Suppressor macrophage treated with lipopolysaccharide for 1 hour (primary cell): ENCODE data around the gene TRAF3.

Source experiments
- DNase-seq, 3 donors: peaks; one replicate each; pipeline ENCODE4 v3.0.0-alpha.2; 2020 to 2022

The TRAF3 gene

GRCh38 chr14:102910442-102910841 is 133.2 kb downstream of the TRAF3 start:
- no peak for DNase-seq

GRCh38 chr14:102911541-102911951 is 134.3 kb downstream of the TRAF3 start:
- no peak for DNase-seq

- no peak for DNase-seq
Observed at GRCh38 chr14:102911991-102912761, 134.9 kb downstream of the TRAF3 start.

GRCh38 chr14:102913341-102914211 is 136.3 kb downstream of the TRAF3 start:
- DNase-seq: no peak

GRCh38 chr14:102914474-102915291 is 137.4 kb downstream of the TRAF3 start:
- DNase-seq: no peak

GRCh38 chr14:102915292-102916110 is 138.3 kb downstream of the TRAF3 start:
- no peak for DNase-seq

- DNase-seq: no peak
Observed at GRCh38 chr14:102916347-102917055, 139.3 kb downstream of the TRAF3 start.

- no peak for DNase-seq
Observed at GRCh38 chr14:102917056-102917385, 139.8 kb downstream of the TRAF3 start.

- DNase-seq: peak; percentile 38 to 64 (median 43)
Observed at GRCh38 chr14:102917469-102918211, 140.4 kb downstream of the TRAF3 start.

- DNase-seq: no peak
Observed at GRCh38 chr14:102918438-102918837, 141.2 kb downstream of the TRAF3 start.

- no peak for DNase-seq
Observed at GRCh38 chr14:102920273-102920997, 143.2 kb downstream of the TRAF3 start.

- no peak for DNase-seq
Observed at GRCh38 chr14:102920998-102921304, 143.7 kb downstream of the TRAF3 start.

- DNase-seq: peak in 1 of 3 donors; percentile 21
Observed at GRCh38 chr14:102922490-102923200, 145.4 kb downstream of the TRAF3 start, which contains the start of gene AMN. Gene AMN, plus strand, starts transcription at chr14:102922663. Its CDS starts 26 bp downstream, at chr14:102922689.

GRCh38 chr14:102923201-102923924 is 146.1 kb downstream of the TRAF3 start:
- no peak for DNase-seq

- DNase-seq: no peak
Observed at GRCh38 chr14:102923925-102924486, 146.8 kb downstream of the TRAF3 start.

GRCh38 chr14:102924632-102925588 is 147.7 kb downstream of the TRAF3 start:
- DNase-seq: no peak

GRCh38 chr14:102925646-102926045 is 148.4 kb downstream of the TRAF3 start:
- DNase-seq: no peak
